Panc1 (cell line): ENCODE measurements around the gene PFKFB4. TPM values are rescaled to one million over a fixed set of nuclear protein-coding genes. Genes with fewer than 3 reads are reported as not detected.

Experiments
- ATAC-seq: fragments of 200-7000 bp; cut with Tn5 transposase; 2 replicates; pipeline ENCODE4 v1.9.1; 2020; ENCODE audit warnings: mild to moderate bottlenecking, moderate library complexity
- BruUV-seq: library from RNA; stranded (reverse); fragments of 400-500 nt; replicated peaks from 2 replicates; lab custom pipeline; 2021; lab: Mats Ljungman, UMichigan
- CTCF ChIA-PET: fragments of 300-600 bp; sonication (Branson Sonifier 250); formaldehyde crosslinking; loops from one replicate; lab custom pipeline; 2022; ENCODE audit warnings: antibody characterized with exemption; lab: Charles Lee
- POLR2A ChIA-PET: fragments of 300-600 bp; sonication (Branson Sonifier 250); formaldehyde crosslinking; loops from one replicate; lab custom pipeline; 2022; ENCODE audit warnings: antibody characterized with exemption; lab: Charles Lee
- DNase-seq: peaks from one replicate; pipeline ENCODE4 v3.0.0-alpha.2; 2010; ENCODE audit warnings: low read depth, low spot score
- H3K27ac ChIP-seq: 2 replicates; pipeline ENCODE4 v1.5.1; 2011; ENCODE audit warnings: mild to moderate bottlenecking, low read length, inconsistent platforms
- H3K27me3 ChIP-seq: fragments of 200-500 bp; sonication (Bioruptor generic); 2 replicates; pipeline ENCODE4 v1.6.0; 2014; ENCODE audit warnings: low read length, inconsistent platforms; ENCODE audit not compliant: control insufficient read depth, insufficient read depth
- H3K36me3 ChIP-seq: fragments of 200-500 bp; sonication (Bioruptor generic); 2 replicates; pipeline ENCODE4 v1.5.1; 2014; ENCODE audit warnings: inconsistent platforms, mild to moderate bottlenecking, low read length, moderate library complexity; ENCODE audit not compliant: control insufficient read depth, insufficient read depth
- H3K4me1 ChIP-seq: 2 replicates; pipeline ENCODE4 v1.5.1; 2011; ENCODE audit warnings: inconsistent platforms, mild to moderate bottlenecking, low read length, moderate library complexity; ENCODE audit not compliant: control insufficient read depth, insufficient read depth
- H3K4me3 ChIP-seq, 2 experiments: 2 replicates each; pipeline ENCODE4 v1.5.1; 2011 to 2012; ENCODE audit warnings: low read depth in 2 of 2, low read length in 2 of 2, mild to moderate bottlenecking in 2 of 2, inconsistent platforms in 1 of 2, moderate library complexity in 1 of 2
- H3K9me3 ChIP-seq: fragments of 200-500 bp; sonication (Bioruptor generic); 2 replicates; pipeline ENCODE4 v1.5.1; 2014; ENCODE audit warnings: low read depth, mild to moderate bottlenecking, inconsistent platforms, low read length, moderate library complexity; ENCODE audit not compliant: control insufficient read depth, insufficient read depth
- POLR2AphosphoS5 ChIP-seq: IDR thresholded peaks from 2 replicates; pipeline ENCODE4 v1.6.1; 2012; ENCODE audit warnings: mild to moderate bottlenecking, low read depth, low read length, moderate library complexity
- SIN3A ChIP-seq: IDR thresholded peaks from 2 replicates; pipeline ENCODE4 v1.6.1; 2012; ENCODE audit warnings: low read depth, mild to moderate bottlenecking, low read length, moderate library complexity, borderline replicate concordance; ENCODE audit not compliant: insufficient read depth
- TCF7L2 ChIP-seq: IDR thresholded peaks from 2 replicates; pipeline ENCODE4 v1.6.1; 2011; ENCODE audit warnings: mild to moderate bottlenecking, low read depth, low read length, inconsistent platforms
- in situ Hi-C: cut with HindIII; loops from 2 replicates; pipeline ENCODE4 v1.10.0; 2016; ENCODE audit warnings: low sequenced_read_pairs, low pct_unique_long_range_greater_than_20kb
- intact Hi-C: fragments of 100-400 bp; cut with micrococcal nuclease; formaldehyde crosslinking; loops from one replicate; pipeline ENCODE4 v1.10.0; 2022; ENCODE audit not compliant: unreplicated experiment
- total RNA-seq: library from RNA; stranded (reverse); gene quantifications from one replicate; pipeline ENCODE4 v1.2.1, GENCODE V29; 2021; ENCODE audit not compliant: unreplicated experiment
- TF ChIP-seq, protein P1 (sequence below), 2 experiments: IDR thresholded peaks; 2 replicates each; pipeline ENCODE4 v1.6.1; 2011 to 2012; ENCODE audit warnings: low read depth in 2 of 2, control low read depth in 1 of 2, low read length in 1 of 2, mild to moderate bottlenecking in 1 of 2, moderate library complexity in 1 of 2; ENCODE audit not compliant: insufficient read depth in 1 of 2
- TF ChIP-seq, protein P2 (sequence below): fragments of 450-650 bp; IDR thresholded peaks from 2 replicates; pipeline ENCODE4 v1.5.1; 2017; ENCODE audit warnings: mild to moderate bottlenecking

PFKFB4 gene
- total RNA-seq, 1 experiment from 2014 or later = 6.0 TPM

DNA sequence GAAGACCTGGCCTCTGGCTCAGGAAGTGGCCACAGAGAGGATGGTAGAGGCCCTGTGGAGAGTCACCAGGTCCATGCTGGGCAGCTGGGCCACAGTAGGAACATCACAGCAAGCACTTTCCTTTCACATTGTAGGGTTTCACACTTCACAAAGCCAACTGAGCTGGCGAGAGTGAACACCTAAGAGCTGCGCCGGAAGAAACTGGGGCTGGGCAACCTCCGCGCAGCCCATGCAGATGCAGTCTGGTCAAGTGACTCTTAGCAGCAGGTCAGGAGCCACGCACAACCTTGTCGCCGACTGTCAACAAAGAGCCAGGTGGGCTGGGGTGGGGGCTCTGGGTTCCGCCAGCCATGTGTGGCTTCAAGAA, 37.3 kb downstream of the PFKFB4 start:
- no peaks in the 10 kb centered on the region for H3K9me3 ChIP-seq
- POLR2A ChIA-PET = no interaction called here
- no peaks in the 10 kb centered on the region for H3K4me1 ChIP-seq
- intact Hi-C loops = no loop called here
- H3K36me3 ChIP-seq = no peaks in the 10 kb centered on the region
- no peak overlapping the region for H3K27ac ChIP-seq
- CTCF ChIA-PET = no interaction called here
- H3K27me3 ChIP-seq = no peaks in the 10 kb centered on the region
- ATAC-seq (no peak), DNase-seq (no peak)
- no peak for TF ChIP-seq SIN3A
- TF ChIP-seq TCF7L2 = no peak
- no peak for TF ChIP-seq POLR2AphosphoS5
- TF ChIP-seq, protein P1, sequence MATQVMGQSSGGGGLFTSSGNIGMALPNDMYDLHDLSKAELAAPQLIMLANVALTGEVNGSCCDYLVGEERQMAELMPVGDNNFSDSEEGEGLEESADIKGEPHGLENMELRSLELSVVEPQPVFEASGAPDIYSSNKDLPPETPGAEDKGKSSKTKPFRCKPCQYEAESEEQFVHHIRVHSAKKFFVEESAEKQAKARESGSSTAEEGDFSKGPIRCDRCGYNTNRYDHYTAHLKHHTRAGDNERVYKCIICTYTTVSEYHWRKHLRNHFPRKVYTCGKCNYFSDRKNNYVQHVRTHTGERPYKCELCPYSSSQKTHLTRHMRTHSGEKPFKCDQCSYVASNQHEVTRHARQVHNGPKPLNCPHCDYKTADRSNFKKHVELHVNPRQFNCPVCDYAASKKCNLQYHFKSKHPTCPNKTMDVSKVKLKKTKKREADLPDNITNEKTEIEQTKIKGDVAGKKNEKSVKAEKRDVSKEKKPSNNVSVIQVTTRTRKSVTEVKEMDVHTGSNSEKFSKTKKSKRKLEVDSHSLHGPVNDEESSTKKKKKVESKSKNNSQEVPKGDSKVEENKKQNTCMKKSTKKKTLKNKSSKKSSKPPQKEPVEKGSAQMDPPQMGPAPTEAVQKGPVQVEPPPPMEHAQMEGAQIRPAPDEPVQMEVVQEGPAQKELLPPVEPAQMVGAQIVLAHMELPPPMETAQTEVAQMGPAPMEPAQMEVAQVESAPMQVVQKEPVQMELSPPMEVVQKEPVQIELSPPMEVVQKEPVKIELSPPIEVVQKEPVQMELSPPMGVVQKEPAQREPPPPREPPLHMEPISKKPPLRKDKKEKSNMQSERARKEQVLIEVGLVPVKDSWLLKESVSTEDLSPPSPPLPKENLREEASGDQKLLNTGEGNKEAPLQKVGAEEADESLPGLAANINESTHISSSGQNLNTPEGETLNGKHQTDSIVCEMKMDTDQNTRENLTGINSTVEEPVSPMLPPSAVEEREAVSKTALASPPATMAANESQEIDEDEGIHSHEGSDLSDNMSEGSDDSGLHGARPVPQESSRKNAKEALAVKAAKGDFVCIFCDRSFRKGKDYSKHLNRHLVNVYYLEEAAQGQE (IDR thresholded peaks at IDR 0.05; ENCODE audit: insufficient read depth in 1 of 2, low read depth in 2 of 2, low read length in 1 of 2) = no peak
- TF ChIP-seq, protein P2, sequence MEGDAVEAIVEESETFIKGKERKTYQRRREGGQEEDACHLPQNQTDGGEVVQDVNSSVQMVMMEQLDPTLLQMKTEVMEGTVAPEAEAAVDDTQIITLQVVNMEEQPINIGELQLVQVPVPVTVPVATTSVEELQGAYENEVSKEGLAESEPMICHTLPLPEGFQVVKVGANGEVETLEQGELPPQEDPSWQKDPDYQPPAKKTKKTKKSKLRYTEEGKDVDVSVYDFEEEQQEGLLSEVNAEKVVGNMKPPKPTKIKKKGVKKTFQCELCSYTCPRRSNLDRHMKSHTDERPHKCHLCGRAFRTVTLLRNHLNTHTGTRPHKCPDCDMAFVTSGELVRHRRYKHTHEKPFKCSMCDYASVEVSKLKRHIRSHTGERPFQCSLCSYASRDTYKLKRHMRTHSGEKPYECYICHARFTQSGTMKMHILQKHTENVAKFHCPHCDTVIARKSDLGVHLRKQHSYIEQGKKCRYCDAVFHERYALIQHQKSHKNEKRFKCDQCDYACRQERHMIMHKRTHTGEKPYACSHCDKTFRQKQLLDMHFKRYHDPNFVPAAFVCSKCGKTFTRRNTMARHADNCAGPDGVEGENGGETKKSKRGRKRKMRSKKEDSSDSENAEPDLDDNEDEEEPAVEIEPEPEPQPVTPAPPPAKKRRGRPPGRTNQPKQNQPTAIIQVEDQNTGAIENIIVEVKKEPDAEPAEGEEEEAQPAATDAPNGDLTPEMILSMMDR = no peak
- H3K4me3 ChIP-seq = no peak overlapping the region
- in situ Hi-C loops = no loop called here
- BruUV-seq = no TSS peak

DNA sequence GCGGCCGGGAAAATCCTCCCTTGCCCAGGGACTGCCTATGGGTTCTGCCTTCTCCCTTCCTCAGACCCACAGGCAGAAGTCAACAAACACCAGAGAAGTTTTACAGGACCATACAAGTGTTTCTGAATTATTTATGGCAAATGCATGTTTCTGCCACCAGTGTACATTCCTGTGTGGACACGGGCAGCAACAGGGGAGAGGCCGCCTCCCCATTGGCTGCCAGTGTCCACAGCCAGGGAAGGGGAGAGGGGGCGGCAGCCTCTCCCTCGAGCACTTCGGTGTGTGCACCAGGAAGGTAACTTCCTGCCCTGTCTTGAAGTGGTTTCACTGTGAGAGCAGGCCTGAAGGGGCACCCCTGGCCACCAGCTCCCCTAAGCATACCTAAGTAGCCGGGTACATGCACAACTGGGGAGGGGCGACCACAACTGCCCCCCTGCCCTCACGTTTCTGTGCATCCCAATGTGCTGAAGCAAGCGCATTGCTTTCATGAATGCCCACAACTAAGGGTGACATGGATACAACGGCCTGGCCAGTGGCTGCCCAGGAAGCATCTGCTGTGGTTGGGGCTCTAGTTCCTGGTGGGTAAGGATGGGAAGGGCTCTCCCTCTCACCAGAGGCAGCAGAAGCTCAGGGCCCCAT, 37.8 kb downstream of the PFKFB4 start:
- POLR2A ChIA-PET = no interaction called here
- TF ChIP-seq, protein P1 (IDR thresholded peaks at IDR 0.05; ENCODE audit: insufficient read depth in 1 of 2, low read depth in 2 of 2, low read length in 1 of 2) = no peak
- TF ChIP-seq, protein P2 = no peak
- in situ Hi-C loops = no loop called here

More for the DNA sequence above, 37.8 kb downstream of the PFKFB4 start:
- ATAC-seq = 0 out of 2 replicates have a peak, but pooled peaks have one; percentile 45
- Histone ChIP-seq H3K4me3 (no peak overlapping the region), H3K36me3 (no peaks in the 10 kb centered on the region), H3K27me3 (no peaks in the 10 kb centered on the region), H3K4me1 (no peaks in the 10 kb centered on the region), H3K27ac (no peak overlapping the region), H3K9me3 (no peaks in the 10 kb centered on the region)
- no TSS peak for BruUV-seq
- no peak for DNase-seq
- intact Hi-C loops = no loop called here
- CTCF ChIA-PET = no interaction called here
